AG09309 (cell line): ENCODE data around the gene ADGRG1.

ENCODE experiments used
- DNase-seq: peaks from one replicate; pipeline ENCODE4 v3.0.0-alpha.2; 2010; ENCODE audit warnings: low read depth
- H3K4me3 ChIP-seq: 2 replicates; pipeline ENCODE4 v1.5.1; 2011; ENCODE audit warnings: mild to moderate bottlenecking, low read depth, low read length, moderate library complexity; ENCODE audit not compliant: control insufficient read depth
- TF ChIP-seq, protein P1 (sequence below): IDR thresholded peaks from 2 replicates; pipeline ENCODE4 v1.5.1; 2011; ENCODE audit warnings: mild to moderate bottlenecking, low read depth, low read length, inconsistent platforms; ENCODE audit not compliant: insufficient read depth, control insufficient read depth; ENCODE audit errors: missing control alignments

Gene ADGRG1

GRCh38 chr16:57695680-57696069 is 67.2 kb downstream of the ADGRG1 start:
- TF ChIP-seq, protein P1, sequence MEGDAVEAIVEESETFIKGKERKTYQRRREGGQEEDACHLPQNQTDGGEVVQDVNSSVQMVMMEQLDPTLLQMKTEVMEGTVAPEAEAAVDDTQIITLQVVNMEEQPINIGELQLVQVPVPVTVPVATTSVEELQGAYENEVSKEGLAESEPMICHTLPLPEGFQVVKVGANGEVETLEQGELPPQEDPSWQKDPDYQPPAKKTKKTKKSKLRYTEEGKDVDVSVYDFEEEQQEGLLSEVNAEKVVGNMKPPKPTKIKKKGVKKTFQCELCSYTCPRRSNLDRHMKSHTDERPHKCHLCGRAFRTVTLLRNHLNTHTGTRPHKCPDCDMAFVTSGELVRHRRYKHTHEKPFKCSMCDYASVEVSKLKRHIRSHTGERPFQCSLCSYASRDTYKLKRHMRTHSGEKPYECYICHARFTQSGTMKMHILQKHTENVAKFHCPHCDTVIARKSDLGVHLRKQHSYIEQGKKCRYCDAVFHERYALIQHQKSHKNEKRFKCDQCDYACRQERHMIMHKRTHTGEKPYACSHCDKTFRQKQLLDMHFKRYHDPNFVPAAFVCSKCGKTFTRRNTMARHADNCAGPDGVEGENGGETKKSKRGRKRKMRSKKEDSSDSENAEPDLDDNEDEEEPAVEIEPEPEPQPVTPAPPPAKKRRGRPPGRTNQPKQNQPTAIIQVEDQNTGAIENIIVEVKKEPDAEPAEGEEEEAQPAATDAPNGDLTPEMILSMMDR = no peak
- H3K4me3 ChIP-seq = no peak overlapping the region
- DNase-seq = no peak

- TF ChIP-seq, protein P1 = no peak
- no peak for DNase-seq
- H3K4me3 ChIP-seq = no peak overlapping the region
These were observed 67.8 kb downstream of the ADGRG1 start for GRCh38 chr16:57696240-57696639.

DNA sequence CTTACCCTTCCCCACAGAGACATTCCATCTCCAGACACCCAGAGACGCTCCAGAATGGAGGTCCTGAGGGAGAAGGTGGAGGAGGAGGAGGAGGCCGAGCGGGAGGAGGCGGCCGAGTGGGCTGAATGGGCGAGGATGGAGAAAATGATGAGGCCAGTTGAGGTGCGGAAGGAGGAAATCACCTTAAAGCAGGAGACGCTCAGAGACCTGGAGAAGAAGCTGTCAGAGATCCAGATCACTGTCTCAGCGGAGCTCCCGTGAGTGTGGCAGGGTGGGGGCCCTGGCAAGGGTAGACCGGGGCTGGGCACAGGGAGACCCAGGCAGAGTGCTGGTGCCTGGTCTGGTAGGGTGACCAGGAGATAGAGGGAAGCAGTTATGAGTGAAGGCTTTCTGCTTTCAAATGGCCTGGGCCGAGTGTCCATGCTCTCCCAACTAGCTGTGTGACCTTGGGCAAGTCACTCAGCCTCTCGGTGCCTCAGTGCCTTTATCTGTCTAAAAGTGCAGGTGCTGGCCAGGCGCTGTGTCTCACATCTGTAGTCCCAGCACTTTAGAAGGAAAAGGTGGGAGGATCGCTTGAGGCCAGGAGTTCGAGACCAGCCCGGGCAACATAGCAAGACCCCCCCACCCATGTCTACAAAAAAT is 69.6 kb downstream of the ADGRG1 start:
- DNase-seq = no peak
- TF ChIP-seq, protein P1 = no peak
- H3K4me3 ChIP-seq = no peak overlapping the region

GRCh38 chr16:57698812-57699405 is 70.5 kb downstream of the ADGRG1 start:
- TF ChIP-seq, protein P1 = no peak
- DNase-seq = no peak
- no peak overlapping the region for H3K4me3 ChIP-seq

DNA sequence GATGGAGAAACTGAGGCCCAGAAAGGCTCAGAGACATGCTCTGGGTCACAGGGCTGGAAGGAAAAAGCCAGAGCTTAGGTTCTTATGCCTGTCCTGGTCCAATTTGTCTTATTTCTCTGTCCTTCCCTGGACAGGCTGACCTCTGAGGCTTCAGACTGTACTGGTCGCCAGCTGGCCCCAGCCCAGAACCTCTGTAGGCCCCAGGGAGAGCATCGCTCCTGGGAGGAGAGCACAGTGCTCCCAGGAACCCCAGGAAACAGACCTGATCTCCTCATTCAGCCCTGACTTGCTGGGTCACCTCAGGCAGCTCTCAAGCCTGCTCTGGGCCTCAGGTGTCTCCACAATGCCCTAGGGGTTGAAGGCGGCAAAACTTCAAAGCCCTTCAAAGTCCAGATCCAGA is 71.1 kb downstream of the ADGRG1 start:
- no peak for DNase-seq
- no peak overlapping the region for H3K4me3 ChIP-seq
- TF ChIP-seq, protein P1 = no peak

GRCh38 chr16:57699899-57700298 is 71.5 kb downstream of the ADGRG1 start:
- no peak for DNase-seq
- H3K4me3 ChIP-seq = no peak overlapping the region
- TF ChIP-seq, protein P1 = no peak
